ENCODE measurements around the gene SIRT3.
"Not testable (repeated sequence)": the region's sequence is repeated elsewhere in the genome, so short reads cannot be mapped to it uniquely, and the experiment has no call there.

Gene SIRT3

GRCh38 chr11:191490-192478 lies 44.4 kb downstream of the SIRT3 start:
- TF ChIP-seq, protein P1, sequence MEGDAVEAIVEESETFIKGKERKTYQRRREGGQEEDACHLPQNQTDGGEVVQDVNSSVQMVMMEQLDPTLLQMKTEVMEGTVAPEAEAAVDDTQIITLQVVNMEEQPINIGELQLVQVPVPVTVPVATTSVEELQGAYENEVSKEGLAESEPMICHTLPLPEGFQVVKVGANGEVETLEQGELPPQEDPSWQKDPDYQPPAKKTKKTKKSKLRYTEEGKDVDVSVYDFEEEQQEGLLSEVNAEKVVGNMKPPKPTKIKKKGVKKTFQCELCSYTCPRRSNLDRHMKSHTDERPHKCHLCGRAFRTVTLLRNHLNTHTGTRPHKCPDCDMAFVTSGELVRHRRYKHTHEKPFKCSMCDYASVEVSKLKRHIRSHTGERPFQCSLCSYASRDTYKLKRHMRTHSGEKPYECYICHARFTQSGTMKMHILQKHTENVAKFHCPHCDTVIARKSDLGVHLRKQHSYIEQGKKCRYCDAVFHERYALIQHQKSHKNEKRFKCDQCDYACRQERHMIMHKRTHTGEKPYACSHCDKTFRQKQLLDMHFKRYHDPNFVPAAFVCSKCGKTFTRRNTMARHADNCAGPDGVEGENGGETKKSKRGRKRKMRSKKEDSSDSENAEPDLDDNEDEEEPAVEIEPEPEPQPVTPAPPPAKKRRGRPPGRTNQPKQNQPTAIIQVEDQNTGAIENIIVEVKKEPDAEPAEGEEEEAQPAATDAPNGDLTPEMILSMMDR (IDR thresholded peaks at IDR 0.05; ENCODE audit: low read depth, low read length): peak; percentile 28
- DNase-seq (ENCODE audit: extremely low read depth, low read depth): not testable (repeated sequence)

DNA sequence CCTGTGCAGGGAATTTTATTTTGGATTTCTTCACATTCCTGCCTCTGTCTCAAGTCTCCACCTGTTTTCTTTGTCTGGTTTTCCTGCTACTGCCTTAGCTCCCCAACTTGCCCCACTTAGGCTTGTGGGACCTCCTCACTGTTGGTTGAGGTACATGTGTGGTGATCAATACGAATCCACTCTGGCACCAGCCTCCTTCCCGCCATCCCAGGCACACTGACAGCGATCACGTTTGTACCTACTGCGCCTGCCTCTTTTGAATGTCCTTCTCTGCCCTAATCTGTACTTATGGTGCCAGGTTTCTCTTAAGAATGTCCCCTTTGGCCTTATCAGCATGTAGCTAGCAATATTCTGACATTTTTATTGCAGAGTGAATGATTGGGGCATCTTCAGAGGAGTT lies 45.6 kb downstream of the SIRT3 start:
- DNase-seq (ENCODE audit: extremely low read depth, low read depth): not testable (repeated sequence)

DNA sequence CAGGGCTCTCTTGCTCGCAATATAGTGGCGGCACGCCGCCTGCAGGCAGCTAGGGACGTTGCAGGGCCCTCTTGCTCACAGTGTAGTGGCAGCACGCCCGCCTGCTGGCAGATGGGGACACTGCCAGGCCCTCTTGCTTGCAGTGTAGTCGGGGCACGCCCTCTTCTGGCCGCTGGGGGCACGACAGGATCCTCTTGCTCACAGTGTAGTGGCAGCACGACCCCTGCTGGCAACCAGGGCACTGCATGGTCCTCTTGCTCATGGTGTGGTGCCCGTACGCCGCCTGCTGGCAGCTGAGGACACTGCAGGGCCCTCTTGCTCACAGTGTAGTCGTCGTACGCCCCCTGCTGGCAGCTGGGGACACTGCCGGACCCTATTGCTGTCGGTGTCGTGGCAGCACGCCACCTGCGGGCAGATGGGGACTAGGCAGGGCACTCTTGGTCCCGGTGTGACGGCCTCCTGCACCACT lies 46.3 kb downstream of the SIRT3 start:
- not testable (repeated sequence) for DNase-seq (ENCODE audit: extremely low read depth, low read depth)

- not testable (repeated sequence) for DNase-seq (ENCODE audit: extremely low read depth, low read depth)
Measured at GRCh38 chr11:189200-189783, 46.9 kb downstream of the SIRT3 start.

- not testable (repeated sequence) for DNase-seq (ENCODE audit: extremely low read depth, low read depth)
Measured at GRCh38 chr11:180242-180641, 55.9 kb downstream of the SIRT3 start.
